ENCODE measurements around the gene CTAG1B. TPM values are rescaled to one million over a fixed set of nuclear protein-coding genes. Genes with fewer than 3 reads are reported as not detected.

Gene CTAG1B
- not detected in 2 replicates for total RNA-seq

DNA sequence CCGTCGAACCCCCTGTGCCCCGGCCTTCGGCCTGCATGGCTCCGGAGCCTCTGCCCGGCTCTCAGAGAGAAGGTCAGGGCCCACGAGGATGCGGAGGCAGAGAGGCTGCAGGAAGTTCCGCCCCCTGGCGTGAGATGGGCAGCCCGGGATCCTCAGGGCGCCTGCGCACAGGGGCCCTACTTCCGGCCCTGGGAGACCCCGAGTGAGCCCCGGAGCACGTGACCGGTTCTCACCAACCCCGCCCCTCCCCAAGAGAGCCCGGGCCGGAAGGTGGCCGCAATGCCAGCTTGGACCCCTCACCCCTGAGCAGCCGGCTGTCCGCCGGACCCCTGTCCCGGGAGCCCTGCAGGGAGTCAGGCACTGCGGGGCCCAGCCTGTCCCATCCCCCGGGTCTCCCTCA lies at the start of gene CTAG1B:
Gene CTAG1B, minus strand, starts transcription at position 101 of the 400 bp plus-strand sequence. Its CDS starts 64 bp downstream, at position 37.

DNA sequence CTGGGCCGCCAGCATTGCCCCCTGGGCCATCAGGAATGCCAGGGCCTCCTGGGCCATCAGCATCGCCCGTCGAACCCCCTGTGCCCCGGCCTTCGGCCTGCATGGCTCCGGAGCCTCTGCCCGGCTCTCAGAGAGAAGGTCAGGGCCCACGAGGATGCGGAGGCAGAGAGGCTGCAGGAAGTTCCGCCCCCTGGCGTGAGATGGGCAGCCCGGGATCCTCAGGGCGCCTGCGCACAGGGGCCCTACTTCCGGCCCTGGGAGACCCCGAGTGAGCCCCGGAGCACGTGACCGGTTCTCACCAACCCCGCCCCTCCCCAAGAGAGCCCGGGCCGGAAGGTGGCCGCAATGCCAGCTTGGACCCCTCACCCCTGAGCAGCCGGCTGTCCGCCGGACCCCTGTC lies 34.3 kb upstream of the CTAG1B start, which contains the start of gene CTAG2:
Gene CTAG2, minus strand, starts transcription at position 167 of the 400 bp plus-strand sequence. Its CDS starts 64 bp downstream, at position 103.

DNA sequence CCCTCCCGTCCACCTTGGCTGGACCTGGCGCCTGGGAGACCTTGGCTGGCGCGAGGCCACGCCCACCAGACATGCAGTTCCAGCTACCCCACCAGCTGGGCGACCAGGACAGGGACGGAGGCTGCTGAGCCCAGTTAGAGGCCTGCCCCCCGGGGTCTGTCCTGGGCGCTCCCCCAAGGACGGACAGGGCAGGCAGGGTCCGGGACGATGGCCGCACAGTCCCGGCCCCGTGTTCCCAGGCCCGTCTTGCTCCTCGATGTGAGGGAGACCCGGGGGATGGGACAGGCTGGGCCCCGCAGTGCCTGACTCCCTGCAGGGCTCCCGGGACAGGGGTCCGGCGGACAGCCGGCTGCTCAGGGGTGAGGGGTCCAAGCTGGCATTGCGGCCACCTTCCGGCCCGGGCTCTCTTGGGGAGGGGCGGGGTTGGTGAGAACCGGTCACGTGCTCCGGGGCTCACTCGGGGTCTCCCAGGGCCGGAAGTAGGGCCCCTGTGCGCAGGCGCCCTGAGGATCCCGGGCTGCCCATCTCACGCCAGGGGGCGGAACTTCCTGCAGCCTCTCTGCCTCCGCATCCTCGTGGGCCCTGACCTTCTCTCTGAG lies 34.4 kb downstream of the CTAG1B start, which contains the start of gene CTAG1A:
Gene CTAG1A, plus strand, starts transcription at position 549 of the 599 bp plus-strand sequence. CDS start 74 bp downstream, outside the sequence.

Other genes starting within 250 kb of the CTAG1B start
- gene FLNA, start 244.6 kb downstream of the CTAG1B start, total RNA-seq: 3,803 and 5,191 TPM in 2 replicates
- gene EMD, start 240.0 kb downstream of the CTAG1B start, total RNA-seq: 22.8 and 26.8 TPM in 2 replicates
- gene RPL10, start 220.9 kb downstream of the CTAG1B start, total RNA-seq: 2,018 and 2,028 TPM in 2 replicates
- gene DNASE1L1, start 210.0 kb downstream of the CTAG1B start, total RNA-seq: 98.5 and 178 TPM in 2 replicates
- 15.4 and 26.4 TPM in 2 replicates for gene TAFAZZIN, start 207.7 kb downstream of the CTAG1B start, total RNA-seq
- 145 and 172 TPM in 2 replicates for gene ATP6AP1, start 190.6 kb downstream of the CTAG1B start, total RNA-seq
- 96.4 and 118 TPM in 2 replicates for gene GDI1, start 182.1 kb downstream of the CTAG1B start, total RNA-seq
- gene FAM50A, start 175.1 kb downstream of the CTAG1B start, total RNA-seq: 59.5 and 85.8 TPM in 2 replicates
- gene PLXNA3, start 161.0 kb downstream of the CTAG1B start, total RNA-seq: 58.3 and 68.4 TPM in 2 replicates
- 16.6 and 20.3 TPM in 2 replicates for gene LAGE3, start 140.0 kb downstream of the CTAG1B start, total RNA-seq
- 40.3 and 61.6 TPM in 2 replicates for gene UBL4A, start 132.7 kb downstream of the CTAG1B start, total RNA-seq
- gene SLC10A3, start 128.7 kb downstream of the CTAG1B start, total RNA-seq: 37.0 and 46.7 TPM in 2 replicates
- 43.3 and 52.2 TPM in 2 replicates for gene FAM3A, start 103.0 kb downstream of the CTAG1B start, total RNA-seq
- gene G6PD, start 72.4 kb downstream of the CTAG1B start, total RNA-seq: 109 and 142 TPM in 2 replicates
- 12.3 and 16.7 TPM in 2 replicates for gene IKBKG, start 71.7 kb downstream of the CTAG1B start, total RNA-seq
- not detected in 2 replicates for gene CTAG1A, start 34.1 kb downstream of the CTAG1B start, total RNA-seq
- not detected in 2 replicates for gene CTAG2, start 34.3 kb upstream of the CTAG1B start, total RNA-seq
- 2.7 and 5.4 TPM in 2 replicates for gene GAB3, start 131.8 kb upstream of the CTAG1B start, total RNA-seq
- 26.2 and 36.0 TPM in 2 replicates for gene DKC1, start 143.6 kb upstream of the CTAG1B start, total RNA-seq
- gene MPP1, start 186.2 kb upstream of the CTAG1B start, total RNA-seq: 15.9 and 16.4 TPM in 2 replicates
- not detected in 2 replicates for gene SMIM9, start 215.4 kb upstream of the CTAG1B start, total RNA-seq

Data from smooth muscle cell of the pulmonary artery (primary cell).